Neural progenitor cell (in vitro differentiated cells): ENCODE measurements around the gene AUTS2. TPM values are rescaled to one million over a fixed set of nuclear protein-coding genes. Genes with fewer than 3 reads are reported as not detected.

Source experiments
- DNase-seq: peaks from one replicate; pipeline ENCODE4 v3.0.0-alpha.2; 2016; ENCODE audit warnings: low spot score
- H2AFZ ChIP-seq: fragments of 200-600 bp; sonication (generic); replicated peaks from 2 replicates; pipeline ENCODE4 v1.6.1; 2016; ENCODE audit warnings: antibody characterized with exemption
- H3F3A ChIP-seq: fragments of 200-600 bp; sonication (generic); 2 replicates; pipeline ENCODE4 v1.6.1; 2016; ENCODE audit warnings: antibody characterized with exemption, low read depth
- H3K27ac ChIP-seq: fragments of 200-600 bp; sonication (generic); 2 replicates; pipeline ENCODE4 v1.5.1; 2016; ENCODE audit warnings: mild to moderate bottlenecking
- H3K27me3 ChIP-seq: fragments of 200-600 bp; sonication (generic); 2 replicates; pipeline ENCODE4 v1.6.1; 2016; ENCODE audit warnings: mild to moderate bottlenecking, moderate library complexity
- H3K36me3 ChIP-seq: fragments of 200-600 bp; sonication (generic); 2 replicates; pipeline ENCODE4 v1.5.1; 2016
- H3K4me1 ChIP-seq: fragments of 200-600 bp; sonication (generic); 2 replicates; pipeline ENCODE4 v1.6.1; 2016; ENCODE audit warnings: mixed run types
- H3K4me2 ChIP-seq: fragments of 200-600 bp; sonication (generic); 2 replicates; pipeline ENCODE4 v1.6.1; 2016
- H3K4me3 ChIP-seq: fragments of 200-600 bp; sonication (generic); 2 replicates; pipeline ENCODE4 v1.5.1; 2016
- H3K79me2 ChIP-seq: fragments of 200-600 bp; sonication (generic); 2 replicates; pipeline ENCODE4 v1.6.1; 2016; ENCODE audit warnings: low read depth
- H3K9ac ChIP-seq: fragments of 200-600 bp; sonication (generic); 2 replicates; pipeline ENCODE4 v1.6.1; 2016
- H3K9me3 ChIP-seq: fragments of 200-600 bp; sonication (generic); 2 replicates; pipeline ENCODE4 v1.5.1; 2016; ENCODE audit warnings: low read depth
- H4K20me1 ChIP-seq: fragments of 200-600 bp; sonication (generic); 2 replicates; pipeline ENCODE4 v1.6.1; 2016; ENCODE audit warnings: low read depth
- H3K27ac Mint-ChIP-seq: 3 replicates; pipeline ENCODE4 v1.8.0; 2021; ENCODE audit warnings: mixed read lengths
- H3K27me3 Mint-ChIP-seq: 2 replicates; pipeline ENCODE4 v1.8.0; 2022; ENCODE audit warnings: low read depth, mild to moderate bottlenecking, inconsistent platforms, moderate library complexity, mixed read lengths; ENCODE audit not compliant: insufficient read depth
- H3K36me3 Mint-ChIP-seq: 3 replicates; pipeline ENCODE4 v1.8.0; 2021; ENCODE audit warnings: mixed read lengths
- H3K4me1 Mint-ChIP-seq: 3 replicates; pipeline ENCODE4 v1.8.0; 2021; ENCODE audit warnings: mixed read lengths
- H3K4me3 Mint-ChIP-seq: 3 replicates; pipeline ENCODE4 v1.8.0; 2021; ENCODE audit warnings: mild to moderate bottlenecking, moderate library complexity, mixed read lengths
- H3K9me3 Mint-ChIP-seq: 3 replicates; pipeline ENCODE4 v1.8.0; 2020; ENCODE audit warnings: mixed read lengths
- CTCF ChIP-seq: fragments of 200-600 bp; sonication (generic); IDR thresholded peaks from 2 replicates; pipeline ENCODE4 v1.5.1; 2017; ENCODE audit warnings: antibody characterized with exemption, mild to moderate bottlenecking
- EZH2 ChIP-seq: fragments of 200-600 bp; sonication (generic); IDR thresholded peaks from 2 replicates; pipeline ENCODE4 v1.6.1; 2017; ENCODE audit warnings: antibody characterized with exemption, mild to moderate bottlenecking, moderate library complexity
- EZH2phosphoT487 ChIP-seq: fragments of 200-600 bp; sonication (generic); IDR thresholded peaks from 2 replicates; pipeline ENCODE4 v1.6.1; 2017; ENCODE audit warnings: antibody characterized with exemption
- total RNA-seq: library from RNA; depleted of rRNA; stranded (reverse); fragments of >200 nt; gene quantifications from 2 replicates; pipeline ENCODE4 v1.2.3, GENCODE V29; 2015; ENCODE audit warnings: low replicate concordance

The AUTS2 gene
- total RNA-seq, 1 donor from 2014 or later: 50.0 TPM

GRCh38 chr7:69575651-69576050, 22.6 kb upstream of the AUTS2 start:
- Mint-ChIP-seq H3K36me3 (no peaks in the 10 kb centered on the region), H3K27ac (no peak overlapping the region), H3K27me3 (no peaks in the 10 kb centered on the region), H3K4me3 (no peak overlapping the region), H3K9me3 (no peaks in the 10 kb centered on the region), H3K4me1 (no peaks in the 10 kb centered on the region)
- TF ChIP-seq EZH2phosphoT487 (no peak), EZH2 (no peak), CTCF (no peak)
- no peak overlapping the region for H3K9ac ChIP-seq
- no peaks in the 10 kb centered on the region for H3K4me1 ChIP-seq
- H3F3A ChIP-seq: no peaks in the 10 kb centered on the region
- no peaks in the 10 kb centered on the region for H3K27me3 ChIP-seq
- no peak overlapping the region for H3K27ac ChIP-seq
- DNase-seq: no peak
- H3K36me3 ChIP-seq: no peaks in the 10 kb centered on the region
- no peak overlapping the region for H3K4me2 ChIP-seq
- no peak overlapping the region for H3K4me3 ChIP-seq
- no peaks in the 10 kb centered on the region for H3K79me2 ChIP-seq
- no peaks in the 10 kb centered on the region for H4K20me1 ChIP-seq
- no peaks in the 10 kb centered on the region for H3K9me3 ChIP-seq
- no peak overlapping the region for H2AFZ ChIP-seq

GRCh38 chr7:69577221-69577620, 21.1 kb upstream of the AUTS2 start:
- Histone ChIP-seq H4K20me1 (no peaks in the 10 kb centered on the region), H3K36me3 (no peaks in the 10 kb centered on the region), H2AFZ (no peak overlapping the region), H3F3A (no peaks in the 10 kb centered on the region), H3K9ac (no peak overlapping the region), H3K9me3 (no peaks in the 10 kb centered on the region), H3K27ac (no peak overlapping the region), H3K4me2 (no peak overlapping the region), H3K27me3 (no peaks in the 10 kb centered on the region), H3K4me1 (no peaks in the 10 kb centered on the region), H3K4me3 (no peak overlapping the region), H3K79me2 (no peaks in the 10 kb centered on the region)
- no peaks in the 10 kb centered on the region for H3K27me3 Mint-ChIP-seq
- H3K9me3 Mint-ChIP-seq: no peaks in the 10 kb centered on the region
- no peaks in the 10 kb centered on the region for H3K4me1 Mint-ChIP-seq
- DNase-seq: no peak
- H3K36me3 Mint-ChIP-seq: no peaks in the 10 kb centered on the region
- H3K4me3 Mint-ChIP-seq: no peak overlapping the region
- H3K27ac Mint-ChIP-seq: no peak overlapping the region
- TF ChIP-seq CTCF (no peak), EZH2 (no peak), EZH2phosphoT487 (no peak)

GRCh38 chr7:69585169-69585568, 13.1 kb upstream of the AUTS2 start:
- DNase-seq: no peak
- Histone ChIP-seq H3K9me3 (no peaks in the 10 kb centered on the region), H4K20me1 (no peaks in the 10 kb centered on the region), H3F3A (no peaks in the 10 kb centered on the region), H3K27ac (no peak overlapping the region), H3K4me1 (no peaks in the 10 kb centered on the region), H3K79me2 (no peaks in the 10 kb centered on the region), H3K27me3 (peaks cover 21% of the 10 kb centered on the region), H3K4me2 (no peak overlapping the region), H3K36me3 (no peaks in the 10 kb centered on the region), H3K4me3 (no peak overlapping the region), H3K9ac (no peak overlapping the region), H2AFZ (no peak overlapping the region)
- no peak overlapping the region for H3K27ac Mint-ChIP-seq
- no peaks in the 10 kb centered on the region for H3K36me3 Mint-ChIP-seq
- H3K4me1 Mint-ChIP-seq: peaks cover 2% of the 10 kb centered on the region
- TF ChIP-seq CTCF (no peak), EZH2phosphoT487 (no peak)
- H3K9me3 Mint-ChIP-seq: no peaks in the 10 kb centered on the region
- H3K4me3 Mint-ChIP-seq: no peak overlapping the region
- H3K27me3 Mint-ChIP-seq: peaks cover 4% of the 10 kb centered on the region

DNA sequence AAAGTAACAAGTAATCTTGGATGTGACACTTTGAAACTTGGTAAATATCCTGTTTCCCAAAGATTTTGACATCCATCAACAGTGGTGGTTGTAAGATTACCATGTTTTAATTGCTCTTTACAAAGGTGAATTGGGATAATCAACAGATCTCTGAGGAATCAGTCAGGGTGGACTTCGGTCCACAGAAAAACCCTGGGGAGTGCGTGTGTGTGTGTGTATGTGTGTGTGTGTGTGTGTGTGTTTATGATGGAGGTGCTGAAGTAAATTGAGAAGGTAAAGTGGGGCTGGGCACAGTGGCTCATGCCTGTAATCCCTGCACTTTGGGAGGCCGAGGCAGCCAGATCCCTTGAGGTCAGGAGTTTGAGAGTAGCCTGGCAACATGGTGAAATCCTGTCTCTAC, 12.0 kb upstream of the AUTS2 start:
- Histone ChIP-seq H3K79me2 (no peaks in the 10 kb centered on the region), H3K27ac (no peak overlapping the region), H4K20me1 (no peaks in the 10 kb centered on the region), H2AFZ (no peak overlapping the region), H3K9ac (no peak overlapping the region), H3K4me1 (no peaks in the 10 kb centered on the region), H3F3A (no peaks in the 10 kb centered on the region), H3K9me3 (no peaks in the 10 kb centered on the region), H3K4me2 (no peak overlapping the region), H3K36me3 (no peaks in the 10 kb centered on the region), H3K27me3 (peaks cover 26% of the 10 kb centered on the region), H3K4me3 (no peak overlapping the region)
- TF ChIP-seq EZH2phosphoT487 (no peak), CTCF (no peak), EZH2 (no peak)
- H3K36me3 Mint-ChIP-seq: no peaks in the 10 kb centered on the region
- peaks cover 2% of the 10 kb centered on the region for H3K4me1 Mint-ChIP-seq
- DNase-seq: no peak
- peaks cover 8% of the 10 kb centered on the region for H3K27me3 Mint-ChIP-seq
- no peaks in the 10 kb centered on the region for H3K9me3 Mint-ChIP-seq
- no peak overlapping the region for H3K27ac Mint-ChIP-seq
- H3K4me3 Mint-ChIP-seq: no peak overlapping the region
